CD4-positive, alpha-beta T cell (primary cell): ENCODE results near the gene ACACA. TPM values are rescaled to one million over a fixed set of nuclear protein-coding genes. Genes with fewer than 3 reads are reported as not detected.

Experiments used
- ATAC-seq: fragments of 200-7000 bp; cut with Tn5 transposase; one replicate; pipeline ENCODE4 v1.10.0; 2022; ENCODE audit warnings: mild to moderate bottlenecking; ENCODE audit not compliant: poor library complexity
- CTCF ChIA-PET: fragments of 350-600 bp; sonication (Branson Sonifier 250); formaldehyde crosslinking; loops from one replicate; lab custom pipeline; 2021; ENCODE audit warnings: antibody characterized with exemption, inconsistent platforms; lab: Charles Lee
- POLR2A ChIA-PET: fragments of 350-600 bp; sonication (Branson Sonifier 250); formaldehyde crosslinking; loops from one replicate; lab custom pipeline; 2021; ENCODE audit warnings: antibody characterized with exemption, inconsistent platforms; lab: Charles Lee
- DNase-seq, 14 experiments: peaks; one replicate each; pipeline ENCODE4 v3.0.0-alpha.2; 2013 to 2020; ENCODE audit warnings: mixed read lengths in 2 of 14
- H3K27ac ChIP-seq, 2 donors: one replicate each; pipeline versions ENCODE4 v1.5.1 to v1.7.0; 2013; ENCODE audit warnings: low read length in 2 of 2, low read depth in 1 of 2, mild to moderate bottlenecking in 1 of 2
- H3K27me3 ChIP-seq, 2 experiments: 1 replicate in 1 of 2; 2 replicates in 1 of 2; pipeline versions ENCODE4 v1.6.1 to v1.7.0; 2013; ENCODE audit warnings: low read length in 2 of 2, control low read depth in 1 of 2, mild to moderate bottlenecking in 1 of 2, moderate library complexity in 1 of 2; ENCODE audit not compliant: insufficient read depth in 2 of 2, control insufficient read depth in 1 of 2
- H3K36me3 ChIP-seq: one replicate; pipeline ENCODE4 v1.6.1; 2013; ENCODE audit warnings: low read length, control low read depth; ENCODE audit not compliant: insufficient read depth
- H3K4me1 ChIP-seq: one replicate; pipeline ENCODE4 v1.6.1; 2013; ENCODE audit warnings: low read length, control low read depth; ENCODE audit not compliant: insufficient read depth
- H3K4me3 ChIP-seq: one replicate; pipeline ENCODE4 v1.5.1; 2013; ENCODE audit warnings: mild to moderate bottlenecking, low read length, moderate library complexity
- H3K9me3 ChIP-seq, 2 experiments: 1 replicate in 1 of 2; 2 replicates in 1 of 2; pipeline versions ENCODE4 v1.6.1 to v1.7.0; 2013; ENCODE audit warnings: low read length in 2 of 2, mild to moderate bottlenecking in 2 of 2, control low read depth in 1 of 2, moderate library complexity in 1 of 2; ENCODE audit not compliant: control insufficient read depth in 1 of 2, insufficient read depth in 1 of 2
- H3K27ac Mint-ChIP-seq: one replicate; pipeline ENCODE4 v1.8.0; 2020; ENCODE audit warnings: mixed read lengths
- H3K27me3 Mint-ChIP-seq: one replicate; pipeline ENCODE4 v1.8.0; 2021; ENCODE audit warnings: mixed read lengths
- H3K36me3 Mint-ChIP-seq: one replicate; pipeline ENCODE4 v1.8.0; 2021; ENCODE audit warnings: low read depth, mixed read lengths
- H3K4me1 Mint-ChIP-seq: one replicate; pipeline ENCODE4 v1.8.0; 2021; ENCODE audit warnings: low read depth, mixed read lengths
- H3K4me3 Mint-ChIP-seq: one replicate; pipeline ENCODE4 v1.8.0; 2020; ENCODE audit warnings: mild to moderate bottlenecking, mixed read lengths
- H3K9me3 Mint-ChIP-seq: one replicate; pipeline ENCODE4 v1.8.0; 2020; ENCODE audit warnings: mixed read lengths
- CTCF ChIP-seq: fragments of 200-600 bp; IDR thresholded peaks from one replicate; pipeline ENCODE4 v1.8.0; 2022; ENCODE audit warnings: antibody characterized with exemption, mild to moderate bottlenecking
- intact Hi-C, 2 experiments: fragments of 100-400 bp; cut with DNase I in 1 of 2; cut with micrococcal nuclease in 1 of 2; formaldehyde crosslinking; loops; one replicate each; pipeline versions ENCODE4 v1.15.1 to v1.9.0; 2023 to 2025; cut with DNase I, micrococcal nuclease
- total RNA-seq, 174 experiments: library from RNA in 2 of 174; stranded (reverse) in 2 of 174; gene quantifications; one replicate each; pipeline ENCODE4 v1.2.3 and lab custom pipeline; 2021 to 2026

Gene ACACA
- total RNA-seq, 2 experiments from 2014 or later = 26.0 to 28.9 TPM

GRCh38 chr17:37259030-37259735 lies 147.5 kb downstream of the ACACA start:
- no peaks in the 10 kb centered on the region for H3K4me1 Mint-ChIP-seq
- no peaks in the 10 kb centered on the region for H3K27me3 Mint-ChIP-seq
- intact Hi-C loops = no loop called here
- DNase-seq (no peak), ATAC-seq (no peak)
- no peak overlapping the region for H3K4me3 Mint-ChIP-seq
- TF ChIP-seq CTCF = no peak
- Histone ChIP-seq H3K4me1 (no peaks in the 10 kb centered on the region), H3K4me3 (no peak overlapping the region), H3K27me3 (no peaks in the 10 kb centered on the region), H3K9me3 (no peaks in the 10 kb centered on the region), H3K27ac (no peak overlapping the region), H3K36me3 (peaks cover 7% of the 10 kb centered on the region)
- ChIA-PET CTCF (interaction anchor here (1.0 kb wide), 1 partner anchor 212 kb away, joined by 3 read pairs; no protein-coding TSS in a partner anchor), POLR2A (no interaction called here)
- H3K9me3 Mint-ChIP-seq = no peaks in the 10 kb centered on the region
- H3K36me3 Mint-ChIP-seq = peaks cover 48% of the 10 kb centered on the region
- H3K27ac Mint-ChIP-seq = no peak overlapping the region

GRCh38 chr17:37256627-37257026 lies 150.0 kb downstream of the ACACA start:
- peaks cover 5% of the 10 kb centered on the region for H3K36me3 ChIP-seq
- Mint-ChIP-seq H3K27me3 (no peaks in the 10 kb centered on the region), H3K9me3 (no peaks in the 10 kb centered on the region), H3K27ac (no peak overlapping the region), H3K36me3 (peaks cover 40% of the 10 kb centered on the region), H3K4me1 (no peaks in the 10 kb centered on the region), H3K4me3 (no peak overlapping the region)
- no peak overlapping the region for H3K27ac ChIP-seq
- CTCF ChIA-PET = interaction anchor here (0.6 to 1.6 kb wide), 2 partner anchors 9 to 180 kb away, joined by 3 to 4 read pairs; no protein-coding TSS in a partner anchor
- no peak for DNase-seq
- intact Hi-C loops = no loop called here
- no peaks in the 10 kb centered on the region for H3K4me1 ChIP-seq
- H3K9me3 ChIP-seq = no peaks in the 10 kb centered on the region
- ATAC-seq = no peak
- POLR2A ChIA-PET = no interaction called here
- no peak overlapping the region for H3K4me3 ChIP-seq
- no peak for TF ChIP-seq CTCF
- H3K27me3 ChIP-seq = no peaks in the 10 kb centered on the region

- Mint-ChIP-seq H3K27ac (no peak overlapping the region), H3K4me1 (no peaks in the 10 kb centered on the region), H3K36me3 (peaks cover 45% of the 10 kb centered on the region), H3K4me3 (no peak overlapping the region), H3K9me3 (no peaks in the 10 kb centered on the region), H3K27me3 (no peaks in the 10 kb centered on the region)
- CTCF ChIA-PET = no interaction called here
- Histone ChIP-seq H3K4me3 (no peak overlapping the region), H3K4me1 (no peaks in the 10 kb centered on the region), H3K36me3 (peaks cover 3% of the 10 kb centered on the region), H3K9me3 (no peaks in the 10 kb centered on the region), H3K27ac (no peak overlapping the region), H3K27me3 (no peaks in the 10 kb centered on the region)
- no peak for TF ChIP-seq CTCF
- intact Hi-C loops = no loop called here
- no peak for ATAC-seq
- POLR2A ChIA-PET = no interaction called here
- no peak for DNase-seq
Observed at GRCh38 chr17:37255432-37255831, 151.2 kb downstream of the ACACA start.
